SHP77 treated with DMSO at 0.1 percent for 48 hours (cell line): Measurements from ENCODE around the gene TGM5.

Source experiments
- DNase-seq: peaks from one replicate; lab custom pipeline; 2025; lab: John Stamatoyannopoulos, UW

TGM5 gene

DNA sequence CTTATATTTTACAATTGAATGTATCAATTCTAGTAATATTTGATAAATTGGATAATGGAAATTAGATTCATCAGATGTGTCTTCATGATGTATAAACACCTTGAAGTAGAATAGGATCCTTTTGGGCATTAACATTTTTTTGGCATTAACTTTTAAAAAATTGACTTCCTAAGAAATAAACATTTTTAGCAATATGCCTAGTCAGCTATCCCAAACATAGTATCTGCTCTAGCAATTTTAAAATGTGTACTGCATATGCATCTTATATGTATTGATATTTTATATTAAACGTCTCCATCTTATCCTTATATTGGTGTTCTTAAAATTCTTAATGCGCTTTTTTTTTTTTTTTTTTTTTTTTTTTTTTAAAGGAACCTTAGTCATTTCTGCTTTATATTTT is 73.0 kb downstream of the TGM5 start:
- DNase-seq = no peak

DNA sequence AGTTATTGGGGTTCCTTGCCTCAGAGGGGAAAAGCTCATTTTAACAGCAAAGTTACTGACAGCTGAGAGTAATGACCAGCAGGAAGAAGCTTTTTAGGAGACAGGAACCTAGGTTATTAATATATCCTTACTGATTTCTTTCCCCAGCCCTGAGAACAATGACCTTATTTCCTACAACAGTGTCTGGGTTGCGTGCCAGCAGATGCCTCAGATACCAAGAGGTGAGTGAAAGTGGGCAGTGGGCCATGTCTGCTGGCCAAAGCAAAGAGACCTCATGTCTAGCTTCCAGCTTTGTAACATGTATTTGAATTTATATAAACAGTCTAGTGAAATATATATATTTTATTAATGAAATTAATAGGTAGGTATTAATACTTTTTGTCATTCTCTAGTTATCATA is 76.5 kb downstream of the TGM5 start:
- no peak for DNase-seq

DNA sequence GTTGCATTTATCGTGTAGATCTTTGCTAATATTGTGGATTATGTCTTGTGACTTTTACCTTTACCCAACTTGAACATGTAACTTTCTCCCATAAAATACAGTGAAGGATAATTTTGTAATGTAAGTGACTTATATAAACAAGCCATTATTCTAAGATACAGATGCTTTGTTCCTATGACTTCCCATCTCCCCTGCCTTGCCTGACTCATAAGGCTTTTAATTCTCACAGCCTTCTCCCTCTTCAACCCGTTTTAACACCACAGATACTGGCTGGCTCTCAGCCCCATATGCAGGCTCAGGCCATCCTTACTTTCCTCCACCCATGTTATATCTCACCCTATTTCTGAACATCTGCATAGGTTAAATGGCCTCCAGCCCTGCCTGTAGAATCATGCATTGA is 77.4 kb downstream of the TGM5 start:
- DNase-seq = no peak

DNA sequence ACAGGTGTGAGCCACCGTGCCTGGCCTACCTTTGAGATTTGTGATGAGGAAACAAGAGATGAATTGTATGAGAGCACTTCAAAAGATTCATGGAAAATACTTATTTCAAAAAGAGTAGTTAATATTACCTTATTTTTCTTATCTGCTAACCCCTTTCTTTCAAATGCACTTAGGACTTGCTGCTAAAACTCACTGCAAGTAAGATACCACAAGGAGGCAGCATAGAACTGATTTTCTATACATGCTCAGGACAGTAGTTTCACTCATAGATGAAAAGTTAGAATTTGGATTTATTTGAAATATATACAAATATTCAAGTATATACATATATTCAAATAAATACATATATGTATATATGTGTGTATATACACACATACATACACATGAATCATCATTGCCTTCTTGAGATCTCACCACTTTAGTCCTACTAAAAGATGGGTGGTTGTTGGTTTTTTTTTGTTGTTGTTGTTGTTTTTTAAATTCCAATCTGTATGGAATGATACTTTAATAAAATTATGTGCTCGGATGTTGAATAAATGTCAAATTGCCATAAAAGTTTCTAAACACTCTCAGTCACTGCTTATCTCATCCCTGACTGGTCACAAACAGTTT is 79.1 kb downstream of the TGM5 start:
- DNase-seq = no peak

DNA sequence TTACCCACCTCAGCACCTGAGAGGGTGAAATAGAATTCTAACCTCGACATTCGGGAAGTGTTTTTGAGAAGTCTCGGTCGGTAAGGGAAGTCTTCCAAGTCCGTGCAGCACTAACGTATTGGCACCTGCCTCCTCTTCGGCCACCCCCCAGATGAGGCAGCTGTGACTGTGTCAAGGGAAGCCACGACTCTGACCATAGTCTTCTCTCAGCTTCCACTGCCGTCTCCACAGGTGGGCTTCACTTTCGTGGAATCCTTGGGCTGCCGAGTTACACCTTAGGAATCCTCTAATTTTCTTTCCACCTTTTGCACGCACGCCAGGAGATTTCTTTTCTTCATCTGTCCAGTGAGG is 80.8 kb downstream of the TGM5 start:
- no peak for DNase-seq

DNA sequence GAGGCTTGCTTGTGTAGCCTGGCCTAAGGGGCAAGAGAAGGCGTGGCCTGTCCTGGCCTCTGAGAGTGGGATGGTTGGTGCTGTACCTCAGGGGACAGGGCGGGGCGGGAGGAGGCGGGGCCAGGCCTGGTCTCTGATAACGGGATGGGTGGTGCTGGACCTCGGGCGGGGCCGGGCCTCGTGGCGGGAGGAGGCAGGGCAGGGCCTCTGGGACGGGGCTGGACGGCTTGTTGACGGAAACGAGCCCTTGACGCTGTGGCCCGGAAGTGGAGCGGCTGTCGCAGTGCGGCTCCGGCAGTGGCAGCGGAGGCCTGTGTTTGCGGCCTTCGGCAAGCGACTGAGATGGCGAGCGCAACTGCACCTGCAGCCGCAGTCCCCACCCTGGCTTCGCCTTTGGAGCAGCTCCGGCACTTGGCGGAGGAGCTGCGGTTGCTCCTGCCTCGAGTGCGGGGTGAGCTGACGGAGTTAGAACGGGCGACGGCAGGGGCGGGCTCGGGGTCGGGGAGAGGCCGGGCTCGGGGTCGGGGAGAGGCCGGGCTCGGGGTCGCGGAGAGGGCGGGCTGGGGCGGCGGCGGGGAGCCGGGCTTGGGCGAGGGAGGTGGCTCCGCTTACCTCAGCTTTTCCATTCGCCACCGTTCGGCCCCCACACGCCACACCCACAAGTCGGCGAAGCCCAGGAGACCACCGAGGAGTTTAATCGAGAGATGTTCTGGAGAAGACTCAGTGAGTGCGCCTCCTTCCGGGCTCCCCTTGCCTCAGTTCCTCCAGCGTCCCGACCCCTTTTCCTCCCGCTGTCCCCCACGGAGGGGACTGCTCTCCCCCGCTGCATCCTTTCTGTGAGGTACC is 81.3 kb downstream of the TGM5 start, which contains the start of gene CCNDBP1:
Gene CCNDBP1 (plus strand): TSS at position 247 of the 846 bp plus-strand sequence. CDS start 96 bp downstream, at position 343.
- DNase-seq = peak; percentile 82

DNA sequence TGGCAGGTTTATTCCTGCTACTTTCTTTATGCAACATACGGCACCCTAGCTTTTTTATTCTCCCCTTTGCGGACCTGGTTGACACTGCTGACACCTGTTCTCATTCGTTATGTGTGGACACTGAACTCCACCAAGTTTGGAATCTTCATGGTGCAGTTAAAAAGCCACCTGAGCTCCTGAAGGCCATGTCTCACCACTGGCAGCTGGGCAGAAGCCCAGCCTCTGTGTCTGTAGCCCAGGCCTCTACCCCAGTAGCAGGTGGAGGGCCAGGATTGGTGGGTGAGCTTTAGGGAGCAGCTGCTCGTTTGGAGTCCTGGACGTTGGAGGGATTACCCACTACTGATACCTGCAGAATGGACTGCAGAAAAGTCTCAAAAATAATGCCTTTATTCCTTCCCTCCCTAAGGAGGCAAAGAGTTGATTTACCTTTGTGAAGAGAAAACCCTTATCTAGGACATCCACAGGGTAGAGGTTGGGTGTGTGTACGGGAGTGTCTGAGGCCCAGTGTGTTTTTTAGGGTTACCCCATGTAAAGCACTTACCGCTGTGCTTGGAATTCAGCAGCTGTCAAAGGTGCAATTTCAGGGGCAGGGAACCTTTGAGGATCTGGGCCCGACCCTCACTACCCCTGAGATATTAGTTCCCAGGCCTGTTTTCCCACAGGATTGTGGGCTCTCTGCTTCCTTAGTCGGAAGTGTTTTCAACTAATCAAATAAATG is 82.2 kb downstream of the TGM5 start:
- DNase-seq = no peak

DNA sequence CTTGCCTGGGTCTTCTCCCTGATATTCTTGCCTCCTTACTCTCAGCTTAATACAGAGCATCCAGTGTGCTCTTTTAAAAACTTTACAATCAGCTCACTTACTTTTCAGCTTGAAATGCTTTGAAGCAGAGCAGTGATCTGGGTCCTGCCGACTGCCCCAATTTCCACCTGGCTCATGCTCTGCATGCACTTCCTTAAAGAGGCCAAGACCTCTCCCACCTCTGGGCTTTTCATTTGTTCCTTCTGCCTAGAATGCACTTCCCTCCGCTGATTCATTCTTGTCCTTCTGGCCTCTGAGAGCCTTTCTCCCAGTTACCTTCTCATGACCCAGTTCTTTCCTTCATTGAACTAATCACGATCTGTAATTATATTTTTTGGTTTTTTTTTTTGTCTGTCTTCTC is 83.5 kb downstream of the TGM5 start:
- DNase-seq = no peak
